ENCODE data around the gene TTLL7. TPM values are rescaled to one million over a fixed set of nuclear protein-coding genes. Genes with fewer than 3 reads are reported as not detected.

Gene TTLL7
- total RNA-seq, 2 donors from 2014 or later: 3.4 to 3.7 TPM

DNA sequence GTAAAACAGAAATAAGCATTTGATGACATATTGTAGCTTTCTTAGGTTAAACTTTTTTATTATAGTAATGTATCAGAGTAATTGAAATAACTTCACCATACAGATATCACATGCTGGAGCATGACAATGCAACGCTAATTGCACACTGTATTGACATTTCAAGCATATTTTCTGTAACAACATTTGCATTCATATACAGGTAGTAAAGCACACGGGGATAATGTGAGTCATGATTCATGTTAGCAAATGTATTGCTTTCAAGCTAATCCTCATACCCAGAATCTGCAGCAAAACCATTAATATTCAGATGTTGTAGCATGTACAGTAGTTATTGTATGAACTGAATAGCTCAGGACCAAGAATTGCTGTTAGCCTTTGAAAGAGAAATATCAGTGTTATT lies 133.9 kb downstream of the TTLL7 start:
- Histone ChIP-seq H3K4me1 (ENCODE audit: control insufficient read depth, insufficient read depth, low read length) (no peaks in the 10 kb centered on the region), H3K4me3 (ENCODE audit: low read length) (no peak overlapping the region), H3K9me3 (ENCODE audit: control insufficient read depth, low read length) (no peaks in the 10 kb centered on the region), H3K27me3 (ENCODE audit: control insufficient read depth, insufficient read depth, low read length, poor library complexity, severe bottlenecking) (no peaks in the 10 kb centered on the region), H3K36me3 (ENCODE audit: control insufficient read depth, insufficient read depth, low read length) (no peaks in the 10 kb centered on the region), H3K27ac (ENCODE audit: low read depth, low read length) (no peak overlapping the region), H3K9ac (ENCODE audit: extremely low read depth, low read length, poor library complexity, severe bottlenecking) (no peak overlapping the region)
- Mint-ChIP-seq H3K27ac (no peak overlapping the region), H3K4me1 (no peaks in the 10 kb centered on the region), H3K4me3 (no peak overlapping the region), H3K9me3 (no peaks in the 10 kb centered on the region), H3K36me3 (ENCODE audit: low read depth) (no peaks in the 10 kb centered on the region), H3K27me3 (ENCODE audit: insufficient read depth) (peaks cover 18% of the 10 kb centered on the region)
- WGBS, 2 experiments (ENCODE audit: insufficient coverage in 1 of 2, insufficient read length in 1 of 2): 85% methylated on average over 2 of the region's 2 CpGs; no CpG with 5 or more reads in 1 of the 2 experiments
- DNase-seq: no peak
- TF ChIP-seq, protein P1, sequence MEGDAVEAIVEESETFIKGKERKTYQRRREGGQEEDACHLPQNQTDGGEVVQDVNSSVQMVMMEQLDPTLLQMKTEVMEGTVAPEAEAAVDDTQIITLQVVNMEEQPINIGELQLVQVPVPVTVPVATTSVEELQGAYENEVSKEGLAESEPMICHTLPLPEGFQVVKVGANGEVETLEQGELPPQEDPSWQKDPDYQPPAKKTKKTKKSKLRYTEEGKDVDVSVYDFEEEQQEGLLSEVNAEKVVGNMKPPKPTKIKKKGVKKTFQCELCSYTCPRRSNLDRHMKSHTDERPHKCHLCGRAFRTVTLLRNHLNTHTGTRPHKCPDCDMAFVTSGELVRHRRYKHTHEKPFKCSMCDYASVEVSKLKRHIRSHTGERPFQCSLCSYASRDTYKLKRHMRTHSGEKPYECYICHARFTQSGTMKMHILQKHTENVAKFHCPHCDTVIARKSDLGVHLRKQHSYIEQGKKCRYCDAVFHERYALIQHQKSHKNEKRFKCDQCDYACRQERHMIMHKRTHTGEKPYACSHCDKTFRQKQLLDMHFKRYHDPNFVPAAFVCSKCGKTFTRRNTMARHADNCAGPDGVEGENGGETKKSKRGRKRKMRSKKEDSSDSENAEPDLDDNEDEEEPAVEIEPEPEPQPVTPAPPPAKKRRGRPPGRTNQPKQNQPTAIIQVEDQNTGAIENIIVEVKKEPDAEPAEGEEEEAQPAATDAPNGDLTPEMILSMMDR (conservative IDR thresholded peaks at IDR 0.05): no peak

DNA sequence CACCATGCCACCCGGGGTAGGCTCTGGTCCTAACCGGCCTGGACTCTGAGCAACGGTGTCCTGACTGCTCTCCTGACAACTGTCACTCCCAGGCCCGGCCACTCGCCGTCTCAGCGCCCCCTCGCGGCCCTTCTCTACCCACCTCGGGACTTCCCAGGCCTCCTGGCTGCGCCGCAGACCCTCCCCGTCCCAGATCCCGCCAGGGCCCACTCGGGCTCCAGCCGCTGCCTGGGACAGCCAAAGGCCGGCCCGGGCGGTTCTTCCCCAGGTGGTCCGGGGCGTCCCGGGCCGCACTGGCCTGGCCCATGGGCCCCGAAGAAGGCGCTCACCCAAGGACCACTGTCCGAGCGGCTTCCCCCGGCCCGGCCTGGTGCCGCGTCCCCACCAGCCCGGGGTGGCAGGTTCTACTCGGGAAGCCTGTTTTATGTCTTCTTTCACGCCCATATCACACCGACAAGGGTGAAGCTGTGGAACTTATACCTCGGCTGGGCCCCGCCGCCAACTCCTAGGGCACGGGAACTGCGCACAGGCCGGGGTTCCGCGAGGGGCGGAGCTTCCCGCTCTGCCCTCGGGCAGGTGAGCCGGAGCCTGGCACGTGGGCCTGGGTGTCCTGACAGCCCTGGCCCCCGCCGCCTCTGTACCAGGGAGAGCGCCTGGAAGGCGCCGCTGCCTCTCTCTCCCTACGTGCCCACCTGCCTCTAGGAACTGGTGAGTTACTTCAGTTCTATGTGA lies 138.3 kb downstream of the TTLL7 start:
- Histone ChIP-seq H3K27me3 (ENCODE audit: control insufficient read depth, insufficient read depth, low read length, poor library complexity, severe bottlenecking) (no peaks in the 10 kb centered on the region), H3K9ac (ENCODE audit: extremely low read depth, low read length, poor library complexity, severe bottlenecking) (no peak overlapping the region), H3K36me3 (ENCODE audit: control insufficient read depth, insufficient read depth, low read length) (no peaks in the 10 kb centered on the region), H3K27ac (ENCODE audit: low read depth, low read length) (no peak overlapping the region), H3K4me3 (ENCODE audit: low read length) (no peak overlapping the region), H3K4me1 (ENCODE audit: control insufficient read depth, insufficient read depth, low read length) (no peaks in the 10 kb centered on the region), H3K9me3 (ENCODE audit: control insufficient read depth, low read length) (no peaks in the 10 kb centered on the region)
- Mint-ChIP-seq H3K4me3 (peak overlapping the region; percentile 47), H3K9me3 (no peaks in the 10 kb centered on the region), H3K4me1 (no peaks in the 10 kb centered on the region), H3K36me3 (ENCODE audit: low read depth) (no peaks in the 10 kb centered on the region), H3K27me3 (ENCODE audit: insufficient read depth) (peaks cover 20% of the 10 kb centered on the region), H3K27ac (no peak overlapping the region)
- peak; percentile 96 for DNase-seq
- TF ChIP-seq, protein P1 (conservative IDR thresholded peaks at IDR 0.05): peak; percentile 96
- 68 to 86% methylated on average over 23 to 54 of the region's 54 CpGs for WGBS, 2 experiments (ENCODE audit: insufficient coverage in 1 of 2, insufficient read length in 1 of 2)

DNA sequence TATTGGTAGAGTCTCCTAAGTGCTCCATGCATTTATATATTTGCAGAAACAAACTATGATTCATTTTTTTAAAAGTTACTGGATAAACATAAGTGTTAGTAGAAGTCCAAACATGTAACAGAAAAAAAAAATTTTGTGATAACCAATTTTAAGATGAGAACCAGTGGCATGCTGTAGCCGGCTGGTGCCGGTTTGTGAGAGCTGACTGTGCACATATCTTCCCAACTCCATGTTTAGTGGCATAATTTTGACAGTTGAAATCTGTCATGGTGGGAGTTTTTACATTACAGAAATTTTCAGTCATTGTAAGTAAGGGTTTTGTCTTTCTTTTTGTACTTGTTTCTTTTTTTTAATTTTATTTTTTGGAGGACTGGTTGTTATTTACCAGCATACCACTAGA lies 141.2 kb downstream of the TTLL7 start:
- Histone ChIP-seq H3K27me3 (ENCODE audit: control insufficient read depth, insufficient read depth, low read length, poor library complexity, severe bottlenecking) (no peaks in the 10 kb centered on the region), H3K9ac (ENCODE audit: extremely low read depth, low read length, poor library complexity, severe bottlenecking) (no peak overlapping the region), H3K36me3 (ENCODE audit: control insufficient read depth, insufficient read depth, low read length) (no peaks in the 10 kb centered on the region), H3K4me3 (ENCODE audit: low read length) (no peak overlapping the region), H3K9me3 (ENCODE audit: control insufficient read depth, low read length) (no peaks in the 10 kb centered on the region), H3K27ac (ENCODE audit: low read depth, low read length) (no peak overlapping the region), H3K4me1 (ENCODE audit: control insufficient read depth, insufficient read depth, low read length) (no peaks in the 10 kb centered on the region)
- no peak for DNase-seq
- Mint-ChIP-seq H3K9me3 (no peaks in the 10 kb centered on the region), H3K36me3 (ENCODE audit: low read depth) (no peaks in the 10 kb centered on the region), H3K4me1 (no peaks in the 10 kb centered on the region), H3K27me3 (ENCODE audit: insufficient read depth) (peaks cover 23% of the 10 kb centered on the region), H3K4me3 (no peak overlapping the region), H3K27ac (no peak overlapping the region)
- 92 to 98% methylated on average over 2 of the region's 2 CpGs for WGBS, 2 experiments (ENCODE audit: insufficient coverage in 1 of 2, insufficient read length in 1 of 2)
- TF ChIP-seq, protein P1 (conservative IDR thresholded peaks at IDR 0.05): no peak

All from endodermal cell (in vitro differentiated cells).